Upper lobe of left lung (tissue), 4 donors: Measurements from ENCODE around the gene TNFSF10.

Experiments used
- CTCF ChIP-seq, 6 experiments: fragments of 450-650 bp in 4 of 6; fragments of 200-600 bp in 2 of 6; sonication (generic) in 2 of 6; IDR thresholded peaks; one replicate each; pipeline ENCODE4 v1.5.1; 2016 to 2019; ENCODE audit warnings: antibody characterized with exemption in 6 of 6
- EP300 ChIP-seq, 4 donors: sonication (generic); formaldehyde crosslinking; IDR thresholded peaks; one replicate each; pipeline ENCODE4 v1.5.1; 2017; ENCODE audit warnings: antibody characterized with exemption in 4 of 4, control low read depth in 2 of 4

- TF ChIP-seq EP300 (IDR thresholded peaks at IDR 0.05) (no peak), CTCF (IDR thresholded peaks at IDR 0.05) (no peak)
These were observed 17.1 kb downstream of the TNFSF10 start for GRCh38 chr3:172506094-172506493.
